Peyer's patch (tissue), 4 donors: ENCODE measurements around the gene ARL5A. TPM values are rescaled to one million over a fixed set of nuclear protein-coding genes. Genes with fewer than 3 reads are reported as not detected.

Experiments used
- DNase-seq, 3 donors: peaks; one replicate each; pipeline ENCODE4 v3.0.0-alpha.2; 2017 to 2019
- H3K27ac ChIP-seq, 4 donors: fragments of 200-600 bp; sonication (generic); one replicate each; pipeline ENCODE4 v1.5.1; 2016 to 2019
- H3K27me3 ChIP-seq, 2 donors: fragments of 200-600 bp; sonication (generic); one replicate each; pipeline ENCODE4 v1.5.1; 2019
- H3K36me3 ChIP-seq, 3 donors: fragments of 200-600 bp; sonication (generic); one replicate each; pipeline ENCODE4 v1.5.1; 2016 to 2019
- H3K4me1 ChIP-seq, 4 donors: fragments of 200-600 bp; sonication (generic); one replicate each; pipeline ENCODE4 v1.5.1; 2016 to 2019
- H3K4me3 ChIP-seq, 4 donors: fragments of 200-600 bp; sonication (generic); 1 replicate in 3 of 4; 2 replicates in 1 of 4; pipeline ENCODE4 v1.5.1; 2016 to 2019; ENCODE audit warnings: mild to moderate bottlenecking in 1 of 4
- H3K9me3 ChIP-seq, 4 donors: fragments of 200-600 bp; sonication (generic); one replicate each; pipeline ENCODE4 v1.5.1; 2016 to 2019; ENCODE audit warnings: mild to moderate bottlenecking in 1 of 4
- POLR2A ChIP-seq, 2 donors: fragments of 450-650 bp; IDR thresholded peaks; one replicate each; pipeline ENCODE4 v1.5.1; 2017; ENCODE audit warnings: antibody characterized with exemption in 2 of 2, mild to moderate bottlenecking in 2 of 2, moderate library complexity in 2 of 2
- total RNA-seq, 4 donors: library from RNA; depleted of rRNA; stranded (reverse); fragments of >200 nt; gene quantifications; one replicate each; pipeline ENCODE4 v1.1.0, GENCODE V29; 2016
- TF ChIP-seq, protein P1 (sequence below), 6 experiments: fragments of 450-650 bp in 4 of 6; fragments of 200-600 bp in 2 of 6; sonication (generic) in 1 of 6; IDR thresholded peaks; one replicate each; pipeline ENCODE4 v1.5.1; 2017 to 2019; ENCODE audit warnings: antibody characterized with exemption in 6 of 6, mild to moderate bottlenecking in 3 of 6, moderate library complexity in 1 of 6

ARL5A gene
- total RNA-seq, 4 donors from 2014 or later = 34.7 to 85.5 (median 56.5) TPM

DNA sequence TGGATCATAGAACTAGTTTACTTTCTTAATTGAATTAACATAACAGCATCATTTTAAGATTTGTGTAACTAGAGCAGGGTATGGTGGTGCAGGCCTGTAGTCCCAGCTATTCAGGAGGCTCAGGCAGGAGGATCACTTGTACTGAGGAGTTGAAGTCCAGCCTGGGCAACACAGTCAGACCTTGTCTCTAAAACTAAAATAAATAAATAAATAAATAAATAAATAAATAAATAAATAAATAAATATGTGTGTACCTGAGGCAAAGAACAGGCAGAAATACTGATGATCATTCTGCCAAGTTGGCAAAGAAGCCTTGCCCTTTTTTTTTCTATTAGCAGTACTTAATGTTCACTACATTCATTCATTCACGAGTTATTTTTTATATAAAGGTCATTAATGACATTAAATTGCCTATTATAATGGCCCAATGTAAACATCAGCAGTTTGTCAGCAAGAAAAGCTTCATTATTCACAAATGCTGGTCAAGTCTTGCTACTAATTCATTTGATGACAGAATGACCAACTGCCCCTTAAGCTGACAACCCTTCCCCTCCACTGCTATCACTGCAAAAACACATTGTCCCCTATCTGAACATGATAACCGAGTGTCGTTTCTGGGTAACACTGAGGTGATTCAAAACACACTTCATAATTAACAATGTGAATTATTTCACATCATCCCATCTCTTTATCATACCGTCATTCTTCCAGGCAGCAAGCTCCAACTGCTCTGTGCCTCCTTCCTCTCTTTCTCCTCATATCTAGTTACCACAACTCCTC lies 39.0 kb downstream of the ARL5A start:
- Histone ChIP-seq H3K9me3 (no peaks in the 10 kb centered on the region), H3K4me1 (no peaks in the 10 kb centered on the region), H3K27ac (no peak overlapping the region), H3K36me3 (peaks cover 0 to 15% (median 0%) of the 10 kb centered on the region in 3 donors), H3K27me3 (no peaks in the 10 kb centered on the region), H3K4me3 (no peak overlapping the region)
- DNase-seq = no peak
- TF ChIP-seq POLR2A (IDR thresholded peaks at IDR 0.05) = no peak
- TF ChIP-seq, protein P1, sequence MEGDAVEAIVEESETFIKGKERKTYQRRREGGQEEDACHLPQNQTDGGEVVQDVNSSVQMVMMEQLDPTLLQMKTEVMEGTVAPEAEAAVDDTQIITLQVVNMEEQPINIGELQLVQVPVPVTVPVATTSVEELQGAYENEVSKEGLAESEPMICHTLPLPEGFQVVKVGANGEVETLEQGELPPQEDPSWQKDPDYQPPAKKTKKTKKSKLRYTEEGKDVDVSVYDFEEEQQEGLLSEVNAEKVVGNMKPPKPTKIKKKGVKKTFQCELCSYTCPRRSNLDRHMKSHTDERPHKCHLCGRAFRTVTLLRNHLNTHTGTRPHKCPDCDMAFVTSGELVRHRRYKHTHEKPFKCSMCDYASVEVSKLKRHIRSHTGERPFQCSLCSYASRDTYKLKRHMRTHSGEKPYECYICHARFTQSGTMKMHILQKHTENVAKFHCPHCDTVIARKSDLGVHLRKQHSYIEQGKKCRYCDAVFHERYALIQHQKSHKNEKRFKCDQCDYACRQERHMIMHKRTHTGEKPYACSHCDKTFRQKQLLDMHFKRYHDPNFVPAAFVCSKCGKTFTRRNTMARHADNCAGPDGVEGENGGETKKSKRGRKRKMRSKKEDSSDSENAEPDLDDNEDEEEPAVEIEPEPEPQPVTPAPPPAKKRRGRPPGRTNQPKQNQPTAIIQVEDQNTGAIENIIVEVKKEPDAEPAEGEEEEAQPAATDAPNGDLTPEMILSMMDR (IDR thresholded peaks at IDR 0.05) = no peak

DNA sequence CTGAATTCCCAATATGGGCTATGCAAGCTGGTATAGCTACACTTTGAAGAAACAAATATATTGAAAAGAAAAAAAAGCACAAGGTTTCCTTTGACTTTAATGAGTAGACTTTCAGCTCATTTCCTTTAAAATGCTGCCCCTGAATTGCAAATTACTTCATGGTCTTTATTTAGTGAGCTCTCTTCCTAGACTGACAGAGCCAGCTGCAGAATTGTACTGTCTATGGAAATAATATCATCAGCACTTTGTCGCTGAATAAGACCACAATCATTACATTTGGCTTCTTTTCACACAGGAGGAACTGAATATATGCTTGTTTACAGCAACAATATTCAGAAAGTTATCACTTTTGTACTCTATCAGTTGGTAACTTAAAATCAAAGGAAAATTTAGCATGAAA lies 41.7 kb downstream of the ARL5A start:
- no peak for DNase-seq
- H3K27me3 ChIP-seq = no peaks in the 10 kb centered on the region

DNA sequence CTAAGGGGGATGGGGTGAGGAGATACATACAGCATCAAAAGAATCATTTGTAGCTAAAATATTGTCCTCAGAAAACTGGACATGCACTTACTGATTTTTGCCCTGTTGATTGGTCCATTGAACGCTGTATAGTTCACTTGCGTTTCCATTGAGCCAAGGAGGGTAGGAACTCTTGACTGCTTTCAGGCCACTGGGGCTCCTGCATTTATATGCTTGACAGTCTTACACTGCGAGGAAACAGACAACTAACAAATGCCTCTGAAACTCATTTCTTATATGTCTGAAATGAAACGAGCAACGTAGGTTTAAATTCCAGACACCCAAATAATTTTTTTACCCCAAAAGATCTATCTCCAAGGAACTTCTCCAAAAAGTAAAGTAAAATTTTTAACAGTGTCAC lies 42.1 kb downstream of the ARL5A start:
- Histone ChIP-seq H3K4me3 (no peak overlapping the region), H3K9me3 (no peaks in the 10 kb centered on the region), H3K36me3 (peaks cover 0 to 8% (median 0%) of the 10 kb centered on the region in 3 donors), H3K27me3 (no peaks in the 10 kb centered on the region), H3K4me1 (no peaks in the 10 kb centered on the region), H3K27ac (no peak overlapping the region)
- TF ChIP-seq, protein P1 (IDR thresholded peaks at IDR 0.05) = no peak
- TF ChIP-seq POLR2A (IDR thresholded peaks at IDR 0.05) = no peak
- no peak for DNase-seq

More for the DNA sequence above, 41.7 kb downstream of the ARL5A start:
- H3K4me3 ChIP-seq = no peak overlapping the region
- H3K36me3 ChIP-seq = peaks cover 0 to 8% (median 0%) of the 10 kb centered on the region in 3 donors
- no peak overlapping the region for H3K27ac ChIP-seq
- no peaks in the 10 kb centered on the region for H3K9me3 ChIP-seq
- no peaks in the 10 kb centered on the region for H3K4me1 ChIP-seq
- TF ChIP-seq, protein P1 (IDR thresholded peaks at IDR 0.05) = no peak
- no peak for TF ChIP-seq POLR2A (IDR thresholded peaks at IDR 0.05)

DNA sequence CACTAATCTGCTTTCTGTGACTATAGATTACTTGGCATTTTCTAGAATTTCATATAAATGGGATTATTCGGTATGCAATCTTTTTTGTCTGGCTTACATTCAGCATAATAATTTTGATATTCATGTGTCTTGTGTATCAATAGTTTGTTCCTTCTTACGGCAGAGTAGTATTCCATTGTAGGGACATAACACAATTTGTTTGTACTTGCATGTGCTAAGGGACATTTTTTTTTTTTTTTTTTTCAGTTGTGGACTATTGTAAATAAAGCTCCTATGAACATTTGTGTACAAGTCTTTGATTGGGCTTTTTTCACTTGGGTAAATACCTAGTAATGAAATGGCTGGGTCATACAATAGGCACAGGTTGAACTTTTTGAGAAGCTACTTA lies 45.1 kb downstream of the ARL5A start:
- DNase-seq = no peak
- no peak for TF ChIP-seq POLR2A (IDR thresholded peaks at IDR 0.05)
- TF ChIP-seq, protein P1 (IDR thresholded peaks at IDR 0.05) = no peak
- no peaks in the 10 kb centered on the region for H3K27me3 ChIP-seq
- H3K27ac ChIP-seq = no peak overlapping the region
- H3K9me3 ChIP-seq = no peaks in the 10 kb centered on the region
- H3K4me1 ChIP-seq = no peaks in the 10 kb centered on the region
- peaks cover 0 to 8% (median 0%) of the 10 kb centered on the region in 3 donors for H3K36me3 ChIP-seq
- H3K4me3 ChIP-seq = no peak overlapping the region

DNA sequence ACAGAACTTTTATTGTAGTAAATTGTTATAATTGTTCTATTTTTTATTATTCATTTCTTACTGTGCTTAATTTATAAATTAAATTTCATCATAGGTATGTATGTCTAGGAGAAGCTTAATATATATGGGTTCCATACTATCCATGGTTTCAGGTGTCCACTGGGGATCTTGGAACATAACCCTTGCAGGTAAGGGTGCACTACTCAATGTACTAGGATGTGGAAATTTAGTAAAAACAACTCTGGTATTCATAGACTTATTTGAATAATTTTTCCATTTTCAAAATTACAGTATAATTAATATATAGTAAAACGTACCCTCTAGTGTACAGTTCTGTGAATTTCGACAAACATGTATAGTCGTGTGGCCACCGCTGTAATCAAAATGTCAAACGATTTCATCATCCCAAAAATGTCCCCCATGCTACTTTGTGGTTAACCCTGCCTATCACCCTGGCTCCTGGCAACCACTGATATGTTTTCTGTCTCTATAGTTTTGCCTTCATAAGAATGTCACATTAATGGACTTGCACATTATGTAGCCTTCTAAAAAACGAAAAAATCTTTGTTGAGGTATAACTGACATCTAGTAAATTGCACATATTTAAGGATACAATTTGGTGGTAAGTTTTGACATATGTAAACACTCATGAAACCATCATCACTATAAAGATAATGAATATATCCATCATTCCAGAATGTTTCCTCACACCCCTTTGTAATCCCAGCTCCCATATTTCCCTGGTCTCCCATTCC lies 45.7 kb downstream of the ARL5A start:
- no peak overlapping the region for H3K27ac ChIP-seq
- H3K9me3 ChIP-seq = no peaks in the 10 kb centered on the region
- no peak for DNase-seq
- H3K27me3 ChIP-seq = no peaks in the 10 kb centered on the region
- H3K36me3 ChIP-seq = peaks cover 0 to 11% (median 0%) of the 10 kb centered on the region in 3 donors
- H3K4me1 ChIP-seq = no peaks in the 10 kb centered on the region
- no peak for TF ChIP-seq POLR2A (IDR thresholded peaks at IDR 0.05)
- TF ChIP-seq, protein P1 (IDR thresholded peaks at IDR 0.05) = no peak
- no peak overlapping the region for H3K4me3 ChIP-seq
